PC-3 (cell line): ENCODE results near the gene PPP2R5B.

Experiments
- CTCF ChIP-seq: fragments of 300-600 bp; sonication (generic); conservative IDR thresholded peaks from 2 replicates; pipeline ENCODE4 v1.5.1; 2017; ENCODE audit warnings: antibody characterized with exemption, low read depth, mild to moderate bottlenecking, low read length
- EZH2 ChIP-seq: fragments of 300-600 bp; sonication (generic); IDR thresholded peaks from one replicate; pipeline ENCODE4 v1.6.1; 2017; ENCODE audit warnings: antibody characterized with exemption, mild to moderate bottlenecking, low read length; ENCODE audit not compliant: unreplicated experiment
- EZH2phosphoT487 ChIP-seq: fragments of 300-600 bp; sonication (generic); IDR thresholded peaks from 2 replicates; pipeline ENCODE4 v1.6.1; 2018; ENCODE audit warnings: mild to moderate bottlenecking, antibody characterized with exemption, low read length, borderline replicate concordance

DNA sequence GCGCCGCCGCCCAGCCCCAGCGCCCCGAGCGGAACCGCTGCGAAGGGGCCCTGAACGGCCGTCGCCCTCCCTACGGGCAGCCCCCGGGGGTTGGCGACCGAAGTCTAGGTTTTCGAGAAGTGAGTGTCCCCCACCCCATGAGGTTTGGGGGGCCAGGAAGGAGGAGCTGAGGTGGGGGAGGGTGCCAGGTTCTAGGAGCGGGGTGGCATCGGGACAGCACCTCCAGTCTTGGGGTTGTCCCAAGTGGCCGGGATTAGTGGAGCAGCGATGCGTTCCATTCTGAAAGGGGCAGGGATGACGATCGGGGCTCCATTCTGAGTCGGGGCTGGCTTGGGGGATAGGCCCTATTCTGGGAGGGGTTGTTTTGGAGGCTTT lies 408 bp downstream of the PPP2R5B start:
- TF ChIP-seq CTCF, result no peak
- TF ChIP-seq EZH2, result no peak
- TF ChIP-seq EZH2phosphoT487, result no peak
